ENCODE results near the gene KTN1.

KTN1 gene

GRCh38 chr14:55722054-55722453, 142.0 kb downstream of the KTN1 start:
- no peak for DNase-seq

- DNase-seq: no peak
Observed at GRCh38 chr14:55724736-55725135, 144.7 kb downstream of the KTN1 start.

GRCh38 chr14:55730592-55731310, 150.7 kb downstream of the KTN1 start:
- no peak for DNase-seq

GRCh38 chr14:55731311-55731872, 151.4 kb downstream of the KTN1 start:
- DNase-seq: no peak

GRCh38 chr14:55731881-55732498, 152.0 kb downstream of the KTN1 start:
- DNase-seq: no peak

- no peak for DNase-seq
Observed at GRCh38 chr14:55733599-55733998, 153.6 kb downstream of the KTN1 start.

Measured in kidney glomerular epithelial cell (primary cell).